Liver (tissue), 9 donors: ENCODE measurements around the gene PITPNM3. TPM values are rescaled to one million over a fixed set of nuclear protein-coding genes. Genes with fewer than 3 reads are reported as not detected.

Experiments
- DNase-seq: peaks from one replicate; pipeline ENCODE4 v3.0.0-alpha.2; 2017; ENCODE audit warnings: low spot score
- H3K27ac ChIP-seq, 2 donors: one replicate each; pipeline ENCODE4 v1.7.0; 2013; ENCODE audit warnings: inconsistent platforms in 2 of 2, low read length in 2 of 2, control low read depth in 1 of 2, low read depth in 1 of 2, mild to moderate bottlenecking in 1 of 2
- H3K27me3 ChIP-seq, 4 donors: one replicate each; pipeline versions ENCODE4 v1.6.1 to v1.7.0; 2013; ENCODE audit warnings: low read length in 3 of 4, inconsistent platforms in 1 of 4, mild to moderate bottlenecking in 1 of 4, moderate library complexity in 1 of 4; ENCODE audit not compliant: control insufficient read depth in 4 of 4, insufficient read depth in 4 of 4
- H3K36me3 ChIP-seq, 4 donors: one replicate each; pipeline versions ENCODE4 v1.6.1 to v1.7.0; 2013; ENCODE audit warnings: low read length in 3 of 4, mild to moderate bottlenecking in 3 of 4, low read depth in 1 of 4, moderate library complexity in 1 of 4; ENCODE audit not compliant: control insufficient read depth in 4 of 4, insufficient read depth in 3 of 4
- H3K4me1 ChIP-seq, 4 donors: one replicate each; pipeline versions ENCODE4 v1.6.1 to v1.7.0; 2013; ENCODE audit warnings: low read length in 3 of 4, mild to moderate bottlenecking in 3 of 4, moderate library complexity in 1 of 4; ENCODE audit not compliant: control insufficient read depth in 4 of 4, insufficient read depth in 4 of 4
- H3K4me3 ChIP-seq, 3 donors: one replicate each; pipeline versions ENCODE4 v1.6.1 to v1.7.0; 2013; ENCODE audit warnings: low read length in 3 of 3, control low read depth in 1 of 3, low read depth in 1 of 3, mild to moderate bottlenecking in 1 of 3
- H3K9ac ChIP-seq, 2 donors: one replicate each; pipeline ENCODE4 v1.7.0; 2013; ENCODE audit warnings: low read length in 2 of 2, mild to moderate bottlenecking in 2 of 2, moderate library complexity in 2 of 2, control low read depth in 1 of 2, low read depth in 1 of 2
- H3K9me3 ChIP-seq, 4 donors: one replicate each; pipeline versions ENCODE4 v1.6.1 to v1.7.0; 2013; ENCODE audit warnings: low read length in 3 of 4; ENCODE audit not compliant: control insufficient read depth in 4 of 4
- EGR1 ChIP-seq, 2 donors: IDR thresholded peaks; 2 replicates each; pipeline ENCODE4 v1.6.1; 2016 to 2018; ENCODE audit warnings: antibody characterized with exemption in 2 of 2, low read depth in 2 of 2
- FOXA1 ChIP-seq: IDR thresholded peaks from 2 replicates; pipeline ENCODE4 v1.6.1; 2016; ENCODE audit warnings: antibody characterized with exemption
- FOXA2 ChIP-seq: IDR thresholded peaks from 2 replicates; pipeline ENCODE4 v1.6.1; 2016; ENCODE audit warnings: antibody characterized with exemption
- GABPA ChIP-seq, 2 donors: IDR thresholded peaks in 1 of 2; conservative IDR thresholded peaks in 1 of 2; 2 replicates each; pipeline ENCODE4 v1.6.1; 2016; ENCODE audit warnings: antibody characterized with exemption in 2 of 2, mild to moderate bottlenecking in 1 of 2, moderate library complexity in 1 of 2
- HNF4A ChIP-seq, 2 donors: conservative IDR thresholded peaks; 2 replicates each; pipeline ENCODE4 v1.6.1; 2016; ENCODE audit warnings: antibody characterized with exemption in 2 of 2, mild to moderate bottlenecking in 2 of 2
- HNF4G ChIP-seq: IDR thresholded peaks from 2 replicates; pipeline ENCODE4 v1.6.1; 2016; ENCODE audit warnings: antibody characterized with exemption
- JUND ChIP-seq, 2 donors: IDR thresholded peaks; 2 replicates each; pipeline ENCODE4 v1.6.1; 2016; ENCODE audit warnings: antibody characterized with exemption in 2 of 2
- NR2F2 ChIP-seq: IDR thresholded peaks from 2 replicates; pipeline ENCODE4 v1.6.1; 2016; ENCODE audit warnings: antibody characterized with exemption
- RAD21 ChIP-seq, 2 donors: IDR thresholded peaks; 2 replicates each; pipeline ENCODE4 v1.6.1; 2016; ENCODE audit warnings: antibody characterized with exemption in 2 of 2, mild to moderate bottlenecking in 2 of 2
- RXRA ChIP-seq, 2 donors: IDR thresholded peaks; 2 replicates each; pipeline ENCODE4 v1.6.1; 2017 to 2018; ENCODE audit warnings: antibody characterized with exemption in 2 of 2, mild to moderate bottlenecking in 1 of 2
- SP1 ChIP-seq: IDR thresholded peaks from 2 replicates; pipeline ENCODE4 v1.6.1; 2018; ENCODE audit warnings: antibody characterized with exemption, mild to moderate bottlenecking
- TAF1 ChIP-seq: conservative IDR thresholded peaks from 2 replicates; pipeline ENCODE4 v1.6.1; 2016; ENCODE audit warnings: antibody characterized with exemption, mild to moderate bottlenecking
- YY1 ChIP-seq: IDR thresholded peaks from 2 replicates; pipeline ENCODE4 v1.6.1; 2016; ENCODE audit warnings: antibody characterized with exemption, mild to moderate bottlenecking
- WGBS: extraction: QIAGEN DNeasy Blood & Tissue Kit; methylation state at CpG from one replicate; pipeline ENCODE4 v1.1.7; 2013; 5-methylcytosine and 5-hydroxymethylcytosine counted together
- polyA plus RNA-seq, 2 donors: library from polyadenylated mRNA; stranded (reverse) in 1 of 2; unstranded in 1 of 2; fragments of 200-250 nt in 1 of 2; fragments of >200 nt in 1 of 2; fragmentation: Nextera tagmentation in 1 of 2; extraction: Ambion mirVana in 1 of 2; gene quantifications; one replicate each; pipeline versions ENCODE4 v1.2.1 to v1.2.3, GENCODE V29; 2013 to 2015
- total RNA-seq, 2 donors: library from RNA; depleted of rRNA; stranded (reverse); fragments of >200 nt; gene quantifications; one replicate each; pipeline ENCODE4 v1.2.3, GENCODE V29; 2014
- TF ChIP-seq, protein P1 (sequence below): IDR thresholded peaks from 2 replicates; pipeline ENCODE4 v1.6.1; 2016; ENCODE audit warnings: antibody characterized with exemption, mild to moderate bottlenecking
- TF ChIP-seq, protein P2 (sequence below): IDR thresholded peaks from 2 replicates; pipeline ENCODE4 v1.6.1; 2016; ENCODE audit warnings: antibody characterized with exemption
- TF ChIP-seq, protein P3 (sequence below): IDR thresholded peaks from 2 replicates; pipeline ENCODE4 v1.6.1; 2016; ENCODE audit warnings: antibody characterized with exemption
- donor health status: healthy.
- donor health status: healthy.
- donor health status: healthy.
- donor health status: healthy.
- donor health status: healthy.

PITPNM3 gene
- total and polyA plus RNA-seq, 4 donors, result 1.5 to 5.0 (median 1.8) TPM

DNA sequence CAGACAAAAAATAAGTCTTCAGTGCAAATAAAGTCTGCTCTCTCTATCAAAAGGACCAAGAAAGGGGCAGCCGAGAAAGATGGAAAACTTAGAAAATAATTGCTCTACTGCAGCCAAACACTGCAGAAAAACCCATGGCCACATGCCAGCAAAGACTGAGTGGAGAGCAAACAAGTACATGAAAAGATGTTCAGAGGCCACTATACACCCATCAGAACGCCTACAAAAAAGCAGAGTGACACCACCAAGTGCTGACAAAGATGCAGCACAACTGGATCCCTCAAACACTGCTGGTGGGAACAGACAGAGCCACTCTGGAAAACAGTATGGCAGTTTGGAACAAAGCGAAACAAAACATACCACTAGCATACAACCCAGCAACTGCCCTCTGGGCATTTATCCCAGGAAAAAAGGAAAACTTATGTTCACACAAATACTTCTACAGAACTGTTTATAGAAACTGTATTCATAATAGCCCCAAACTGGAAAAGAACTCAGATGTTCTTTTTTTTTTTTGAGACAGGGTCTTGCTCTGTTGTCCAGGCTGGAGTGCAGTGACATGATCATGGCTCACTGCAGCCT lies 47.5 kb upstream of the PITPNM3 start:
- peaks cover 5 to 30% (median 16%) of the 10 kb centered on the region in 4 donors for H3K36me3 ChIP-seq
- no peak overlapping the region for H3K27ac ChIP-seq
- H3K9me3 ChIP-seq, result no peaks in the 10 kb centered on the region
- H3K9ac ChIP-seq, result no peak overlapping the region
- no peaks in the 10 kb centered on the region for H3K27me3 ChIP-seq
- 67% methylated on average over 3 of the region's 3 CpGs for WGBS
- H3K4me3 ChIP-seq, result no peak overlapping the region
- no peak for DNase-seq
- H3K4me1 ChIP-seq, result peaks cover 0 to 3% (median 1%) of the 10 kb centered on the region in 4 donors
- TF ChIP-seq YY1, result no peak
- no peak for TF ChIP-seq HNF4A (conservative IDR thresholded peaks at IDR 0.05)
- TF ChIP-seq JUND (IDR thresholded peaks at IDR 0.05), result no peak
- TF ChIP-seq FOXA2, result no peak
- no peak for TF ChIP-seq SP1
- TF ChIP-seq NR2F2, result no peak
- TF ChIP-seq, protein P1, sequence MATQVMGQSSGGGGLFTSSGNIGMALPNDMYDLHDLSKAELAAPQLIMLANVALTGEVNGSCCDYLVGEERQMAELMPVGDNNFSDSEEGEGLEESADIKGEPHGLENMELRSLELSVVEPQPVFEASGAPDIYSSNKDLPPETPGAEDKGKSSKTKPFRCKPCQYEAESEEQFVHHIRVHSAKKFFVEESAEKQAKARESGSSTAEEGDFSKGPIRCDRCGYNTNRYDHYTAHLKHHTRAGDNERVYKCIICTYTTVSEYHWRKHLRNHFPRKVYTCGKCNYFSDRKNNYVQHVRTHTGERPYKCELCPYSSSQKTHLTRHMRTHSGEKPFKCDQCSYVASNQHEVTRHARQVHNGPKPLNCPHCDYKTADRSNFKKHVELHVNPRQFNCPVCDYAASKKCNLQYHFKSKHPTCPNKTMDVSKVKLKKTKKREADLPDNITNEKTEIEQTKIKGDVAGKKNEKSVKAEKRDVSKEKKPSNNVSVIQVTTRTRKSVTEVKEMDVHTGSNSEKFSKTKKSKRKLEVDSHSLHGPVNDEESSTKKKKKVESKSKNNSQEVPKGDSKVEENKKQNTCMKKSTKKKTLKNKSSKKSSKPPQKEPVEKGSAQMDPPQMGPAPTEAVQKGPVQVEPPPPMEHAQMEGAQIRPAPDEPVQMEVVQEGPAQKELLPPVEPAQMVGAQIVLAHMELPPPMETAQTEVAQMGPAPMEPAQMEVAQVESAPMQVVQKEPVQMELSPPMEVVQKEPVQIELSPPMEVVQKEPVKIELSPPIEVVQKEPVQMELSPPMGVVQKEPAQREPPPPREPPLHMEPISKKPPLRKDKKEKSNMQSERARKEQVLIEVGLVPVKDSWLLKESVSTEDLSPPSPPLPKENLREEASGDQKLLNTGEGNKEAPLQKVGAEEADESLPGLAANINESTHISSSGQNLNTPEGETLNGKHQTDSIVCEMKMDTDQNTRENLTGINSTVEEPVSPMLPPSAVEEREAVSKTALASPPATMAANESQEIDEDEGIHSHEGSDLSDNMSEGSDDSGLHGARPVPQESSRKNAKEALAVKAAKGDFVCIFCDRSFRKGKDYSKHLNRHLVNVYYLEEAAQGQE, result no peak
- TF ChIP-seq TAF1, result no peak
- no peak for TF ChIP-seq GABPA (IDR thresholded peaks at IDR 0.05 in 1 of 2, conservative IDR thresholded peaks at IDR 0.05 in 1 of 2)

DNA sequence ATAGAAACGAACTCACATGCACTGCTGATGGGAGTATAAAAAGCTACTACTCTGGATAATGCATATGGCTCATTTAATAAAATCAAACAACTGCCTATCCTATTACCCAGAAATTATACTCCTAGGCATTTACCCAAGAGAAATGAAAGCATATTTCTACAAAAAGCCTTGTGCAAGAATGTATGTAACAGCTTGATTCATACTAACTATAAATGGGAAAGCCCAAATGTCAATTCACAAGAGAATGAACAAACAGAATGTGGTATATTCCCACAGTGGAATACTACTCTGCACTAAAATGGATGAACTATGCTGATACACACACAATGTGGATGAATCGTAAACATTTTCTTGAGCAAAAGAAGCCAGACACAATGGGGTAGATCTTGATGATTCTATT lies 45.8 kb upstream of the PITPNM3 start:
- no peak for TF ChIP-seq RXRA (IDR thresholded peaks at IDR 0.05)
- TF ChIP-seq TAF1, result no peak
- no peak for TF ChIP-seq FOXA1
- TF ChIP-seq FOXA2, result no peak
- TF ChIP-seq, protein P2, sequence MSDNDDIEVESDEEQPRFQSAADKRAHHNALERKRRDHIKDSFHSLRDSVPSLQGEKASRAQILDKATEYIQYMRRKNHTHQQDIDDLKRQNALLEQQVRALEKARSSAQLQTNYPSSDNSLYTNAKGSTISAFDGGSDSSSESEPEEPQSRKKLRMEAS, result no peak
- TF ChIP-seq SP1, result no peak
- no peak for TF ChIP-seq EGR1 (IDR thresholded peaks at IDR 0.05; ENCODE audit: low read depth in 2 of 2)
- TF ChIP-seq NR2F2, result no peak
- TF ChIP-seq HNF4G, result no peak
- TF ChIP-seq, protein P3, sequence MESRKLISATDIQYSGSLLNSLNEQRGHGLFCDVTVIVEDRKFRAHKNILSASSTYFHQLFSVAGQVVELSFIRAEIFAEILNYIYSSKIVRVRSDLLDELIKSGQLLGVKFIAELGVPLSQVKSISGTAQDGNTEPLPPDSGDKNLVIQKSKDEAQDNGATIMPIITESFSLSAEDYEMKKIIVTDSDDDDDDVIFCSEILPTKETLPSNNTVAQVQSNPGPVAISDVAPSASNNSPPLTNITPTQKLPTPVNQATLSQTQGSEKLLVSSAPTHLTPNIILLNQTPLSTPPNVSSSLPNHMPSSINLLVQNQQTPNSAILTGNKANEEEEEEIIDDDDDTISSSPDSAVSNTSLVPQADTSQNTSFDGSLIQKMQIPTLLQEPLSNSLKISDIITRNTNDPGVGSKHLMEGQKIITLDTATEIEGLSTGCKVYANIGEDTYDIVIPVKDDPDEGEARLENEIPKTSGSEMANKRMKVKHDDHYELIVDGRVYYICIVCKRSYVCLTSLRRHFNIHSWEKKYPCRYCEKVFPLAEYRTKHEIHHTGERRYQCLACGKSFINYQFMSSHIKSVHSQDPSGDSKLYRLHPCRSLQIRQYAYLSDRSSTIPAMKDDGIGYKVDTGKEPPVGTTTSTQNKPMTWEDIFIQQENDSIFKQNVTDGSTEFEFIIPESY, result no peak
- no peak for TF ChIP-seq RAD21 (IDR thresholded peaks at IDR 0.05)
- TF ChIP-seq YY1, result no peak
- no peak for TF ChIP-seq HNF4A (conservative IDR thresholded peaks at IDR 0.05)
- no peak for TF ChIP-seq GABPA (IDR thresholded peaks at IDR 0.05 in 1 of 2, conservative IDR thresholded peaks at IDR 0.05 in 1 of 2)
- TF ChIP-seq, protein P1, result no peak
- no peaks in the 10 kb centered on the region for H3K9me3 ChIP-seq
- H3K36me3 ChIP-seq, result peaks cover 1 to 21% (median 9%) of the 10 kb centered on the region in 4 donors
- H3K27me3 ChIP-seq, result no peaks in the 10 kb centered on the region
- H3K4me3 ChIP-seq, result no peak overlapping the region
- no peak for DNase-seq
- H3K9ac ChIP-seq, result no peak overlapping the region
- H3K27ac ChIP-seq, result no peak overlapping the region
- H3K4me1 ChIP-seq, result peaks cover 2 to 10% (median 6%) of the 10 kb centered on the region in 4 donors
- WGBS, result 91% methylated on average over 2 of the region's 2 CpGs
